Stimulated activated effector memory CD8-positive, alpha-beta T cell treated with anti-CD3 and anti-CD28 coated beads, Interleukin-12 subunit alpha, Interleukin-12 subunit beta, amount 100 ng/mL, for 72 hours (primary cell): Measurements from ENCODE around the gene MCUB.

Experiments used
- ATAC-seq: fragments of 150-1000 bp; cut with Tn5 transposase; 2 replicates; pipeline ENCODE4 v1.10.0; 2021
- DNase-seq, 2 donors: peaks; one replicate each; pipeline ENCODE4 v3.0.0; 2021 to 2022; ENCODE audit warnings: low spot score in 2 of 2
- H3K27ac Mint-ChIP-seq: one replicate; pipeline ENCODE4 v1.8.0; 2022; ENCODE audit warnings: mild to moderate bottlenecking, mixed read lengths
- H3K36me3 Mint-ChIP-seq: one replicate; pipeline ENCODE4 v1.8.0; 2022; ENCODE audit warnings: mild to moderate bottlenecking, mixed read lengths
- H3K4me1 Mint-ChIP-seq: one replicate; pipeline ENCODE4 v1.8.0; 2022; ENCODE audit warnings: mixed read lengths
- H3K4me3 Mint-ChIP-seq: one replicate; pipeline ENCODE4 v1.8.0; 2022; ENCODE audit warnings: mild to moderate bottlenecking, mixed read lengths
- H3K9me3 Mint-ChIP-seq: one replicate; pipeline ENCODE4 v1.8.0; 2022; ENCODE audit warnings: mixed read lengths

Gene MCUB

DNA sequence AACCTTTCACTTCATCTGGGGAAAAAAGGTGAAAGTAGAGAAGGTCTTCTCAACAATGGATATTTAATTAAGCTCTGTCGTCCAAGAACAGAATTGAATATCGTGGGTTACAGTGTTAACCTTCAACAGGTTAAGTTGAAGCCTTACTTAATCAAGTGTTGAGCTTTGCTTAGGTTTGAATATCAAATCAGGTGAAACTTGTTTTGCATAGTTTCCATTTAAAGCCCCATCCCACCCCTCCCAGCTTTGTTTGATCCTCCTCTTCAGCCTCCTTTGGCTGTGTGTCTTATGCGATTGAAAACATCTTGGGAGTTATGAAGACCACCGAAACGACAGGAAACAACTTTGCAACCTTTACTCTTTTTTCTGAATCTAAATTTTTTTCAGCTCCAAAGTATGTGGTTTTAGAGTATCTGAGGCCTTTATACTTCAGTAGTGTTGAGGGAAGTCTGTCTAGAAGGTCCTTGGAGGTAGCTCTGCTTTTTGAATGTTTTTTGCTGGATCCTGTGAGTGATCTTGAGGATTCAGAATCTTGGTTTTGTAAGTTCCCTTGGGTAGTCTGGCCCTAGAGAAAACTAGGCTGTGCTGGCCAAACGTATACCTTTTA lies 39.1 kb downstream of the MCUB start:
- H3K4me3 Mint-ChIP-seq: no peak overlapping the region
- H3K36me3 Mint-ChIP-seq: peaks cover 5% of the 10 kb centered on the region
- peaks cover 15% of the 10 kb centered on the region for H3K4me1 Mint-ChIP-seq
- no peak overlapping the region for H3K27ac Mint-ChIP-seq
- DNase-seq (no peak), ATAC-seq (no peak)
- no peaks in the 10 kb centered on the region for H3K9me3 Mint-ChIP-seq

- Mint-ChIP-seq H3K4me1 (peaks cover 15% of the 10 kb centered on the region), H3K27ac (no peak overlapping the region), H3K4me3 (no peak overlapping the region), H3K9me3 (no peaks in the 10 kb centered on the region), H3K36me3 (peaks cover 5% of the 10 kb centered on the region)
- DNase-seq (no peak), ATAC-seq (no peak)
Observed at GRCh38 chr4:109600431-109600830, 40.4 kb downstream of the MCUB start.

DNA sequence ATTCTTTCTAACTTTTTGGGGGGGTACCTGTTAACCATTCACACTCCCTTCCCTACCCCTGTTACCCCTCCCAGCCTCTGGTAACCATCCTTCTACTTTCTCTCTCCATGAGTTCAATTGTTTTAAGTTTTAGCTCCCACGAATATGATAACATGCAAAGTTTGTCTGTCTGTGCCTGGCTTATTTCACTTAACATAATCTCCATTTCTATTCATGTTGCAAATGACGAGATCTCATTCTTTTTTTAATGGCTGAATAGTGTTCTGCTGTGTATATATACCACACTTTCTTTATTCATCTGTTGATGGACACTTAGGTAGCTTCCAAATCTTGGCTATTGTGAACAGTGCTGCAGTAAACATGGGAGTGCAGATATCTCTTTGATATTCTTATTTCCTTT lies 41.3 kb downstream of the MCUB start:
- H3K36me3 Mint-ChIP-seq: peaks cover 9% of the 10 kb centered on the region
- H3K4me3 Mint-ChIP-seq: no peak overlapping the region
- no peak for DNase-seq
- H3K4me1 Mint-ChIP-seq: peaks cover 18% of the 10 kb centered on the region
- no peak for ATAC-seq
- no peak overlapping the region for H3K27ac Mint-ChIP-seq
- H3K9me3 Mint-ChIP-seq: peaks cover 2% of the 10 kb centered on the region

DNA sequence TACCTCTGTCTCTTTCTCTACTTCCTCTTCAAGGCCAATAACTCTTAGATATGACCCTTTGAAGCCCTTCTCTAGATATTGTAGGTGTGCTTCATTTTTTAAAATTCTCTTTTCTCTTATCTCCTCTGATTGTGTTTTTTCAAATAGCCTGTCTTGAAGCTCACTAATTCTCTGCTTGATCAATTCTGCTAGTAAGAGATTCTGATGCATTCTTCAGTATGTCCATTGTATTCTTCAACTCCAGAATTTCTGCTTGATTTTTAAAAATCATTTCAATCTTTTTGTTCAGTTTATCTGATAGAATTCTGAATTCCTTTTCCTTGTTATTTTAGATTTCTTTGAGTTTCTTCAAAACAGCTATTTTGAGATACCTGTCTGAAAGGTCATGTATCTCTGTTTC lies 47.9 kb downstream of the MCUB start:
- Mint-ChIP-seq H3K27ac (no peak overlapping the region), H3K36me3 (peaks cover 21% of the 10 kb centered on the region), H3K4me1 (peaks cover 43% of the 10 kb centered on the region), H3K9me3 (peaks cover 14% of the 10 kb centered on the region), H3K4me3 (no peak overlapping the region)
- DNase-seq: no peak
- ATAC-seq: no peak

DNA sequence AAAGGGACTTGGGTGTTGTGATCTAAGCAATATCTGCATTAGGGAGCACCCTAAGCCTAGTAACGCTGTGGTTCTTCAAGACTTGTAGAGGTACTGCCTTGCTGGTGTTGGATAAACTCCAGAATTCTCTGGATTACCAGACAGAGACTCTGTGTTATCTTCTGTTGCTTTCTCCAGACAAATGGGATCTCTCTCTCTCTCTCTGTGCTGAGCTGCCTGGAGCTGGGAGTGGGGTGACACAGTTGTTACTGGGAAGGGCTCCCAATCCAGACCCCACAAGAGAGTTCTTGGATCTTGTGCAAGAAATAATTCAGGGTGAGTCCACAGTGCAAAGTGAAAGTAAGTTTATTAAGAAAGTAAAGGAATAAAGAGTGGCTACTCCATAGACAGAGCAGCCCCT lies 48.8 kb downstream of the MCUB start:
- H3K36me3 Mint-ChIP-seq: peaks cover 19% of the 10 kb centered on the region
- H3K4me3 Mint-ChIP-seq: no peak overlapping the region
- H3K27ac Mint-ChIP-seq: no peak overlapping the region
- H3K9me3 Mint-ChIP-seq: peaks cover 14% of the 10 kb centered on the region
- ATAC-seq: no peak
- peaks cover 43% of the 10 kb centered on the region for H3K4me1 Mint-ChIP-seq
- DNase-seq: no peak

DNA sequence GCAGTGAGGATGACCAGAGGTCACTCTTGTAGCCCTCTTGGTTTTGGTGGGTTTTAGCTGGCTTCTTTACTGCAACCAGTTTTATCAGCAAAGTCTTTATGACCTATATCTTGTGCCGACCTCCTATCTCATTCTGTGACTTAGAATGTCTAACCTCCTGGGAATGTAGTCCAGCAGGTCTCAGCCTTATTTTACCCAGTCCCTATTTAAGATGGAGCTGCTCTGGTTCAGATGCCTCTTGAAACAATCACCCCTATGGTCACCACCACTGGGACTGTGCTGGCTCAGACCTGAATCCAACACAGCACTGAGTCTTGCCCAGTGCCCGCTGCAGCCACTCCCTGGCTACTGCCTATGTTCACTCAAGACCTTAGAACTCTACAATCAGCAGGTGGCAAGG lies 49.4 kb downstream of the MCUB start:
- Mint-ChIP-seq H3K27ac (peak overlapping the region; percentile 26), H3K4me3 (no peak overlapping the region), H3K36me3 (peaks cover 19% of the 10 kb centered on the region)

DNA sequence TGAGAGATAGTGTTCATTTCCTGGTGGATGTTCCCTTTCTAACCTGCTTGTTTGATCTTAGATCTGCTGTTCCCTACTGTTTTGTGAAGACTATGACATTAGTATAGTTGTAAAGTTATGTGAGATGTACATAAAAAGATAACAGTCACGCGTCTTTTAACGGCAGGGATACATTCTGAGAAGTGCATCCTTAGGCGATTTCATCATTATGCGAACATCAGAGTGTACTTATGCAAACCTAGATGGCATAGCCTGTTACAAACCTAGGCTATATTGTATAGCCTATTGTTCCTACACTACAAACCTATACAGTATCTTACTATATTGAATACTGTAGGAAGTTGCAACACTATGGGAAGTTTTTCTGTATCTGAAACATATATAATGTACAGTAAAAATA lies 50.4 kb downstream of the MCUB start:
- peaks cover 14% of the 10 kb centered on the region for H3K9me3 Mint-ChIP-seq
- peaks cover 43% of the 10 kb centered on the region for H3K4me1 Mint-ChIP-seq
- H3K4me3 Mint-ChIP-seq: no peak overlapping the region
- H3K27ac Mint-ChIP-seq: no peak overlapping the region
- DNase-seq: no peak
- ATAC-seq: no peak
- peaks cover 19% of the 10 kb centered on the region for H3K36me3 Mint-ChIP-seq

More for the DNA sequence above, 49.4 kb downstream of the MCUB start:
- H3K4me1 Mint-ChIP-seq: peaks cover 43% of the 10 kb centered on the region
- peaks cover 14% of the 10 kb centered on the region for H3K9me3 Mint-ChIP-seq
- DNase-seq (no peak), ATAC-seq (no peak)

GRCh38 chr4:109611045-109611646 lies 51.1 kb downstream of the MCUB start:
- Mint-ChIP-seq H3K36me3 (peaks cover 17% of the 10 kb centered on the region), H3K4me1 (peaks cover 41% of the 10 kb centered on the region), H3K27ac (no peak overlapping the region), H3K4me3 (no peak overlapping the region), H3K9me3 (peaks cover 14% of the 10 kb centered on the region)
- no peak for DNase-seq
- ATAC-seq: no peak

GRCh38 chr4:109614015-109614414 lies 54.0 kb downstream of the MCUB start:
- H3K36me3 Mint-ChIP-seq: no peaks in the 10 kb centered on the region
- DNase-seq (no peak), ATAC-seq (no peak)
- peaks cover 27% of the 10 kb centered on the region for H3K4me1 Mint-ChIP-seq
- no peak overlapping the region for H3K4me3 Mint-ChIP-seq
- H3K9me3 Mint-ChIP-seq: peaks cover under 1% of the 10 kb centered on the region
- no peak overlapping the region for H3K27ac Mint-ChIP-seq

DNA sequence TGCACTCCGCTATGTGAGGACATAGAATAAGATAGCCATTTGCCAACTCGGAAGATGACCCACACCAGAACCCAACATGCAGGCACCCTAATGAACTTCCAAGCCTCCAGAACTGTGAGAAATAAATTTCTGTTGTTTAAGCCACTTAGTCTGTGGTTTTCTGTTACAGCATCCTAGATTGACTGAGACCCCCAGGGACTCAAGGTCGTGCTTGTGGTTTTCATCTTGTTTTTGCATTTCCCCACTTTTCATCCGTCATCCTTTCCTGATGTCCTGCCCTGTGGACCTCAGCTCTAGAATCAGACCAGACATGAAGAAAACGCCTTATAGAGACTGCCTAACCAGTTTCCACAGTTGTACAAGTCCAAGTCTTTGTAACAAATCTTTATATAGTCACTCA lies 54.4 kb downstream of the MCUB start:
- H3K36me3 Mint-ChIP-seq: no peaks in the 10 kb centered on the region
- H3K4me1 Mint-ChIP-seq: peaks cover 25% of the 10 kb centered on the region
- DNase-seq (no peak), ATAC-seq (no peak)
- no peak overlapping the region for H3K27ac Mint-ChIP-seq
- H3K4me3 Mint-ChIP-seq: no peak overlapping the region
- no peaks in the 10 kb centered on the region for H3K9me3 Mint-ChIP-seq

DNA sequence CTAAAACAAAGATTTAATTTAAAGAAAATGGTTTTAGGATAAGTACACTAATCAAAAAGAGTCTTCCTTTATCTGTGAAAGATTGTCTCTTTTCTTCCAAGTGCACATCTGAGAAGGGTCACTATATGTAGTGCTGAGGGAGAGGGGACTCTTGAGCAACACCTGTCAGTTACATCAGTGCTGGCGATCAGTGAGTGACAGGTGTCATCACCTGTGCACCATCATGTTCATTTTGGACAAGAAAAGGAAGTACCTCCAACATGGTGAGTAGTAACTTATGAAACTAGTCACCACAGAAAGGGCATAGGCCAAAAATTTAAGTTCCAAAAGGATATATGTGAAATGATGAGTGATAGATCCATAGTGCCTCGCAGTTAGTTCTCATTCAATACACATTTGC lies 55.7 kb downstream of the MCUB start:
- DNase-seq: no peak
- H3K27ac Mint-ChIP-seq: no peak overlapping the region
- no peaks in the 10 kb centered on the region for H3K36me3 Mint-ChIP-seq
- peaks cover 13% of the 10 kb centered on the region for H3K4me1 Mint-ChIP-seq
- ATAC-seq: no peak
- H3K4me3 Mint-ChIP-seq: no peak overlapping the region
- H3K9me3 Mint-ChIP-seq: no peaks in the 10 kb centered on the region

- Mint-ChIP-seq H3K4me3 (no peak overlapping the region), H3K4me1 (peaks cover 13% of the 10 kb centered on the region), H3K9me3 (no peaks in the 10 kb centered on the region), H3K27ac (no peak overlapping the region), H3K36me3 (no peaks in the 10 kb centered on the region)
- DNase-seq (no peak), ATAC-seq (no peak)
Observed at GRCh38 chr4:109616243-109616642, 56.2 kb downstream of the MCUB start.

- ATAC-seq (no peak), DNase-seq (no peak)
- no peaks in the 10 kb centered on the region for H3K36me3 Mint-ChIP-seq
- H3K4me3 Mint-ChIP-seq: no peak overlapping the region
- peaks cover 18% of the 10 kb centered on the region for H3K4me1 Mint-ChIP-seq
- no peak overlapping the region for H3K27ac Mint-ChIP-seq
- H3K9me3 Mint-ChIP-seq: no peaks in the 10 kb centered on the region
Observed at GRCh38 chr4:109622626-109623025, 62.6 kb downstream of the MCUB start.

GRCh38 chr4:109624536-109624935 lies 64.5 kb downstream of the MCUB start:
- Mint-ChIP-seq H3K4me3 (no peak overlapping the region), H3K4me1 (peaks cover 16% of the 10 kb centered on the region), H3K36me3 (no peaks in the 10 kb centered on the region), H3K9me3 (no peaks in the 10 kb centered on the region), H3K27ac (no peak overlapping the region)
- ATAC-seq (no peak), DNase-seq (no peak)

DNA sequence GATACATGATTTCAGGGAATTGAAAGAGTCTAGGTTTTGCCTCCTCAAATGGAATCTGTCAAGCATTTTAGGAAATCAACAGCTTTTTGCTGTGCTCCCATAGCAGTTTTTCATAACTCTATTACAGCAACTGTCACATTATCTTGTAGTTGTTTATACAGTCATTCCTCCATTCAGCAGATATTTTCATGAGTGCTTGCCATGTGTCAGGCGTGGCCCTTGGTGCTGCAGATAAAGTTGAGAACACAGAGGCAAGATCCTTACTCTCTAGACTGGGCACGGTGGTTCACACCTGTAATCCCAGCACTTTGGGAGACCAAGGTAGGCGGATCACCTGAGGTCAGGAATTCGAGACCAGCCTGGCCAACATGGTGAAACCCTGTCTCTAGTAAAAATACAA lies 67.3 kb downstream of the MCUB start:
- H3K9me3 Mint-ChIP-seq: no peaks in the 10 kb centered on the region
- no peak for ATAC-seq
- H3K27ac Mint-ChIP-seq: peak overlapping the region; percentile 10
- no peaks in the 10 kb centered on the region for H3K36me3 Mint-ChIP-seq
- H3K4me3 Mint-ChIP-seq: no peak overlapping the region
- H3K4me1 Mint-ChIP-seq: peaks cover 22% of the 10 kb centered on the region
- no peak for DNase-seq

GRCh38 chr4:109629775-109630174 lies 69.7 kb downstream of the MCUB start:
- Mint-ChIP-seq H3K4me1 (peaks cover 18% of the 10 kb centered on the region), H3K27ac (no peak overlapping the region), H3K36me3 (peaks cover 6% of the 10 kb centered on the region), H3K4me3 (no peak overlapping the region), H3K9me3 (no peaks in the 10 kb centered on the region)
- no peak for DNase-seq
- no peak for ATAC-seq
